ENCODE measurements around the gene EXD3. TPM values are rescaled to one million over a fixed set of nuclear protein-coding genes. Genes with fewer than 3 reads are reported as not detected.

The EXD3 gene
- total RNA-seq, 1 experiment from 2014 or later = 15.3 TPM

DNA sequence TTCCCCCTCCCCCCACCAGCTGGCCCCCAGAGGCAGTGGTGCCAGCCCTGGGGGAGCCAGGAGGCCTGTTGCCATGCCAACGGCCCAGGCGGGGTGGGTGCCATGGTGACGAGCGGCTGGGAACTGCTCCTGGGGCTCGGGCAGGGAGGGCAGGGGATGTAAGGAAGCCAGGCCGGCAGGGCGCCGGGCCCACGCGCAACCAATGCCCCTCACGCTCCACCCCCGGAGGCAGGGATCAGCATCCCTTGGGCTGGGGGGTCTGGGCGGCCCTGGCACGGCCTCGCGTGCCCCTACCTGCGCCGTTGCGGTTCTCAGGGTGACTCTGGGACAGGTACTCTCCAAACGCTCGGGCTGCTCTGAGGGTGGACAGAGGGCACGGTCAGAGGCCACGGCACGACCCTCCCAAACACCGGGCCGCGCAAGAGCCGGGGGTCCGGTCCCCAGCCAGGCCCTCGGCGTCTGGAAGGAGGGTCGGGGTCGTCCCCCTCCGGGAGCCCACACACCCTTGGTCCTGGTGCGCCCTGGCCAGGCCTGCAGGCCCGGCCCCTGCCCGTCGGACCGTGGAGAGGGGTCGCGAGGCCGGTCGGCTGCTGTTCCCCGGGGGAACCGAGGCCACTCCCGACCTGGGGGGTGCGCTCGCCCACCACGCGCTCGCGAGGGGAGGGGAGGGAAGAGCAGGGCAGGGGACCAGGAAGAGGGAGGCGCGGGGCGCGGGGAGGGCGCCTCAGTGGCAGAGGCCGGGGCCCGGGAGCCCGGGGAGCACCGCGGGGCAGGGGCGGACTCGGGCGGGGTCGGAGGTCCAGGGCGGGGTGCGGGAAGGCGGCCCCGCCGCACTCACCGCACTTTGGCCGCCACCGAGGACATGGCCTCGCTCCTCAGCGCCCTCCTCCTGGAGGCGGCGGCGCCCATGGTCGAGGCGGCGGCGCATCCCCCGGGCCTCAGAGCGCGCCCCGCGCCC lies 35.5 kb upstream of the EXD3 start:
- Histone ChIP-seq H3K4ac (ENCODE audit: low read depth, low read length) (no peak overlapping the region), H2AK5ac (ENCODE audit: insufficient read length, low read length) (no peak overlapping the region), H4K8ac (replicated peaks; ENCODE audit: insufficient read length, low read depth, low read length) (no peak overlapping the region), H3K18ac (ENCODE audit: insufficient read length, low read depth, low read length) (no peak overlapping the region), H3K4me2 (ENCODE audit: insufficient read depth, insufficient read length, low read length) (peak overlapping the region; percentile 57), H4K91ac (ENCODE audit: insufficient read length, low read depth, low read length) (no peak overlapping the region), H3K23ac (ENCODE audit: insufficient read length, low read depth, low read length) (no peak overlapping the region), H3K79me2 (ENCODE audit: insufficient read depth, low read length) (no peaks in the 10 kb centered on the region), H3K9ac (ENCODE audit: extremely low read depth, insufficient read length, low read length) (no peak overlapping the region), H3T11ph (ENCODE audit: low read length) (no peak overlapping the region), H2BK5ac (ENCODE audit: insufficient read length, low read length) (no peak overlapping the region), H4K5ac (ENCODE audit: insufficient read length, low read depth, low read length) (no peak overlapping the region), H3K56ac (ENCODE audit: insufficient read length, low read depth, low read length) (no peak overlapping the region), H2BK120ac (ENCODE audit: low read depth, low read length, poor library complexity, severe bottlenecking) (no peak overlapping the region), H4K20me1 (ENCODE audit: control insufficient read depth, insufficient read depth, insufficient read length) (peaks cover 3% of the 10 kb centered on the region), H2BK15ac (ENCODE audit: low read depth, low read length) (no peak overlapping the region), H3K27ac (ENCODE audit: insufficient read length, low read depth, low read length) (no peak overlapping the region), H3K14ac (ENCODE audit: insufficient read depth, low read length) (peak overlapping the region; percentile 6; the same call in 1 of the 2 replicates), H3K4me1 (ENCODE audit: insufficient read depth, low read length) (no peaks in the 10 kb centered on the region), H3K79me1 (ENCODE audit: insufficient read depth, low read depth, low read length, poor library complexity, severe bottlenecking) (no peaks in the 10 kb centered on the region), H2AFZ (ENCODE audit: low read length) (no peak overlapping the region), H2BK12ac (ENCODE audit: insufficient read length, low read depth, low read length) (no peak overlapping the region), H3K23me2 (ENCODE audit: insufficient read length, low read depth, low read length, poor library complexity, severe bottlenecking) (peaks cover 9% of the 10 kb centered on the region), H3K9me3 (ENCODE audit: control insufficient read depth, low read depth, low read length) (no peaks in the 10 kb centered on the region), H2BK20ac (ENCODE audit: low read depth, low read length, poor library complexity, severe bottlenecking) (no peak overlapping the region), H3K27me3 (ENCODE audit: insufficient read depth, low read length) (no peaks in the 10 kb centered on the region; the same call in 1 of the 2 replicates)
- Mint-ChIP-seq H3K4me3 (peak overlapping the region; percentile 56 to 74; a peak in 4 of 5 replicates), H3K36me3 (ENCODE audit: insufficient read depth in 1 of 3, low read depth in 3 of 3) (peaks cover 0 to 17% (median 15%) of the 10 kb centered on the region in 3 experiments; a peak in 4 of 7 replicates), H3K27ac (no peak overlapping the region), H3K9me3 (no peaks in the 10 kb centered on the region), H3K4me1 (peaks cover 5 to 14% of the 10 kb centered on the region in 2 experiments; a peak in 3 of 4 replicates), H3K27me3 (ENCODE audit: low read depth) (peaks cover 26% of the 10 kb centered on the region)
- no peak for DNase-seq
- WGBS (ENCODE audit: extremely low coverage, insufficient read length, low lambda C conversion rate) = no CpG with 5 or more reads among the region's 88 CpGs
- TF ChIP-seq, protein P1, sequence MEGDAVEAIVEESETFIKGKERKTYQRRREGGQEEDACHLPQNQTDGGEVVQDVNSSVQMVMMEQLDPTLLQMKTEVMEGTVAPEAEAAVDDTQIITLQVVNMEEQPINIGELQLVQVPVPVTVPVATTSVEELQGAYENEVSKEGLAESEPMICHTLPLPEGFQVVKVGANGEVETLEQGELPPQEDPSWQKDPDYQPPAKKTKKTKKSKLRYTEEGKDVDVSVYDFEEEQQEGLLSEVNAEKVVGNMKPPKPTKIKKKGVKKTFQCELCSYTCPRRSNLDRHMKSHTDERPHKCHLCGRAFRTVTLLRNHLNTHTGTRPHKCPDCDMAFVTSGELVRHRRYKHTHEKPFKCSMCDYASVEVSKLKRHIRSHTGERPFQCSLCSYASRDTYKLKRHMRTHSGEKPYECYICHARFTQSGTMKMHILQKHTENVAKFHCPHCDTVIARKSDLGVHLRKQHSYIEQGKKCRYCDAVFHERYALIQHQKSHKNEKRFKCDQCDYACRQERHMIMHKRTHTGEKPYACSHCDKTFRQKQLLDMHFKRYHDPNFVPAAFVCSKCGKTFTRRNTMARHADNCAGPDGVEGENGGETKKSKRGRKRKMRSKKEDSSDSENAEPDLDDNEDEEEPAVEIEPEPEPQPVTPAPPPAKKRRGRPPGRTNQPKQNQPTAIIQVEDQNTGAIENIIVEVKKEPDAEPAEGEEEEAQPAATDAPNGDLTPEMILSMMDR (conservative IDR thresholded peaks at IDR 0.05) = no peak
